Esophagus squamous epithelium (tissue), 4 donors: ENCODE results near the gene CEACAM8.

Source experiments
- CTCF ChIP-seq, 6 experiments: fragments of 450-650 bp in 4 of 6; fragments of 200-600 bp in 2 of 6; sonication (generic) in 2 of 6; IDR thresholded peaks; one replicate each; pipeline ENCODE4 v1.5.1; 2016 to 2019; ENCODE audit warnings: antibody characterized with exemption in 6 of 6, mild to moderate bottlenecking in 4 of 6, moderate library complexity in 4 of 6
- POLR2A ChIP-seq, 4 donors: fragments of 450-650 bp; IDR thresholded peaks; one replicate each; pipeline ENCODE4 v1.6.1; 2017; ENCODE audit warnings: antibody characterized with exemption in 4 of 4, mild to moderate bottlenecking in 4 of 4, moderate library complexity in 3 of 4

GRCh38 chr19:42589792-42590191 is 4.9 kb downstream of the CEACAM8 start:
- no peak for TF ChIP-seq CTCF (IDR thresholded peaks at IDR 0.05)
- no peak for TF ChIP-seq POLR2A (IDR thresholded peaks at IDR 0.05)
